K562 (cell line): Measurements from ENCODE around the gene HNRNPA2B1. TPM values are rescaled to one million over a fixed set of nuclear protein-coding genes. Genes with fewer than 3 reads are reported as not detected.

Experiments used
- ATAC-seq: fragments of 200-7000 bp; cut with Tn5 transposase; 3 replicates; pipeline ENCODE4 v1.9.1; 2020; ENCODE audit warnings: moderate library complexity
- BruUV-seq: library from RNA; stranded (reverse); fragments of 400-500 nt; replicated peaks from 2 replicates; lab custom pipeline; 2021; lab: Mats Ljungman, UMichigan
- CTCF ChIA-PET: fragments of 300-600 bp; formaldehyde crosslinking; extraction: SDS; loops from one replicate; lab custom pipeline; 2021; ENCODE audit warnings: low intra/inter-chr PET ratio; lab: Yijun Ruan, JAX
- POLR2A ChIA-PET: fragments of 300-600, 350-650 bp; sonication (Branson Sonifier 250); formaldehyde crosslinking; extraction: SDS; loops from one replicate; lab custom pipeline; 2021; ENCODE audit warnings: antibody characterized with exemption, inconsistent platforms; lab: Yijun Ruan, JAX
- DNase-seq, 4 experiments: peaks; one replicate each; pipeline versions ENCODE4 v3.0.0 to v3.0.0-alpha.2; 2011 to 2018; ENCODE audit warnings: low spot score in 3 of 4, mixed read lengths in 3 of 4; ENCODE audit errors: extremely low read depth in 1 of 4
- FAIRE-seq: peaks from 2 replicates; lab custom pipeline; 2011; peaks lifted over from hg19 to GRCh38; lab: Jason Lieb, UNC
- H2AFZ ChIP-seq: 2 replicates; pipeline ENCODE4 v1.6.0; 2011; ENCODE audit warnings: low read depth, low read length, control low read depth, inconsistent platforms
- H3K27ac ChIP-seq: fragments of 200-600 bp; 3 replicates; pipeline ENCODE4 v1.8.0; 2011; ENCODE audit warnings: low read depth, mild to moderate bottlenecking, control low read depth, inconsistent platforms, low read length, moderate library complexity, mixed read lengths; ENCODE audit errors: extremely low read depth
- H3K27me3 ChIP-seq, 2 experiments: fragments of 300-600 bp in 1 of 2; 2 replicates in 1 of 2; 3 replicates in 1 of 2; pipeline versions ENCODE4 v1.6.0 to v1.8.0; 2011; ENCODE audit warnings: inconsistent platforms in 2 of 2, low read length in 2 of 2, mild to moderate bottlenecking in 1 of 2, mixed read lengths in 1 of 2, moderate library complexity in 1 of 2; ENCODE audit not compliant: control insufficient read depth in 2 of 2, insufficient read depth in 2 of 2
- H3K36me3 ChIP-seq: fragments of 300-600 bp; 3 replicates; pipeline ENCODE4 v1.8.0; 2011; ENCODE audit warnings: mild to moderate bottlenecking, low read length, inconsistent platforms; ENCODE audit not compliant: control insufficient read depth, insufficient read depth
- H3K4me1 ChIP-seq, 2 experiments: fragments of 200-600 bp in 1 of 2; replicated peaks in 1 of 2; 2 replicates in 1 of 2; 3 replicates in 1 of 2; pipeline versions ENCODE4 v1.5.1 to v1.8.0; 2011; ENCODE audit warnings: inconsistent platforms in 2 of 2, low read length in 2 of 2, mild to moderate bottlenecking in 1 of 2, mixed read lengths in 1 of 2, moderate library complexity in 1 of 2; ENCODE audit not compliant: control insufficient read depth in 2 of 2, insufficient read depth in 2 of 2
- H3K4me2 ChIP-seq: 2 replicates; pipeline ENCODE4 v1.6.1; 2011; ENCODE audit warnings: low read length, control low read depth, inconsistent platforms, mixed read lengths; ENCODE audit not compliant: insufficient read depth
- H3K4me3 ChIP-seq: fragments of 200-600 bp; sonication (generic), shearing (Covaris generic); 2 replicates; pipeline ENCODE4 v1.5.1; 2016; ENCODE audit warnings: control low read depth, inconsistent platforms
- H3K79me2 ChIP-seq: fragments of 200-600 bp; 3 replicates; pipeline ENCODE4 v1.8.0; 2011; ENCODE audit warnings: low read length, inconsistent platforms; ENCODE audit not compliant: control insufficient read depth, insufficient read depth
- H3K9ac ChIP-seq, 2 experiments: 2 replicates each; pipeline versions ENCODE4 v1.6.0 to v1.6.1; 2011; ENCODE audit warnings: low read depth in 2 of 2, low read length in 2 of 2, control low read depth in 1 of 2, inconsistent platforms in 1 of 2, mild to moderate bottlenecking in 1 of 2, mixed read lengths in 1 of 2; ENCODE audit not compliant: insufficient read depth in 1 of 2
- H3K9me1 ChIP-seq: one replicate; pipeline ENCODE4 v1.6.0; 2011; ENCODE audit warnings: inconsistent platforms, mild to moderate bottlenecking, low read length, moderate library complexity; ENCODE audit not compliant: control insufficient read depth, insufficient read depth
- H3K9me3 ChIP-seq: replicated peaks from 2 replicates; pipeline ENCODE4 v1.5.1; 2011; ENCODE audit warnings: low read depth, low read length, inconsistent platforms; ENCODE audit not compliant: control insufficient read depth, insufficient read depth
- H4K20me1 ChIP-seq: replicated peaks from 2 replicates; pipeline ENCODE4 v1.6.1; 2011; ENCODE audit warnings: low read length, inconsistent platforms, mixed read lengths; ENCODE audit not compliant: control insufficient read depth, insufficient read depth
- ARID3A ChIP-seq: IDR thresholded peaks from 2 replicates; pipeline ENCODE4 v1.6.1; 2012; ENCODE audit warnings: low read depth, low read length, improper control_type of control experiment, borderline replicate concordance
- CEBPB ChIP-seq: fragments of 450-650 bp; IDR thresholded peaks from 2 replicates; pipeline ENCODE4 v1.6.1; 2016; ENCODE audit warnings: missing genetic modification characterization, missing compliant biosample characterization
- HMGXB4 ChIP-seq: sonication (generic); formaldehyde crosslinking; IDR thresholded peaks from 2 replicates; pipeline ENCODE4 v1.8.1; 2023; ENCODE audit warnings: mild to moderate bottlenecking, missing genetic modification reagents
- MCM5 ChIP-seq: fragments of 450-650 bp; IDR thresholded peaks from 2 replicates; pipeline ENCODE4 v1.6.1; 2016; ENCODE audit warnings: low read depth
- SMARCC2 ChIP-seq: fragments of 450-650 bp; IDR thresholded peaks from 2 replicates; pipeline ENCODE4 v1.6.1; 2017; ENCODE audit warnings: antibody characterized with exemption, moderate library complexity, mild to moderate bottlenecking, low read depth
- SP1 ChIP-seq: sonication (generic); formaldehyde crosslinking; IDR thresholded peaks from 2 replicates; pipeline ENCODE4 v1.8.1; 2022; ENCODE audit warnings: mild to moderate bottlenecking, missing genetic modification reagents
- THRA ChIP-seq: fragments of 450-650 bp; IDR thresholded peaks from 2 replicates; pipeline ENCODE4 v1.6.1; 2017; ENCODE audit warnings: mild to moderate bottlenecking, moderate library complexity
- TRIM24 ChIP-seq, 2 experiments: fragments of 450-650 bp; IDR thresholded peaks; 2 replicates each; pipeline ENCODE4 v1.6.1; 2016
- ZHX1 ChIP-seq: fragments of 150-350 bp; conservative IDR thresholded peaks from 2 replicates; pipeline ENCODE4 v1.6.1; 2014; ENCODE audit warnings: low read length
- ZNF395 ChIP-seq: fragments of 200-800 bp; sonication (Bioruptor generic); IDR thresholded peaks from 2 replicates; pipeline ENCODE4 v1.6.1; 2017; ENCODE audit warnings: missing genetic modification characterization, missing compliant biosample characterization
- WGBS: fragments of 100-300 bp; shearing (Covaris generic); methylation state at CpG from one replicate; pipeline ENCODE4 v1.1.6; 2016; ENCODE audit warnings: low coverage, mixed read lengths; ENCODE audit not compliant: insufficient coverage; ENCODE audit errors: missing lambda C conversion rate; 5-methylcytosine and 5-hydroxymethylcytosine counted together
- in situ Hi-C: fragments of 300-500 bp; cut with MboI; formaldehyde crosslinking; loops from 4 replicates; pipeline ENCODE4 v1.15.0; 2018; ENCODE audit warnings: inconsistent platforms, mixed read lengths
- intact Hi-C: fragments of 100-400 bp; cut with micrococcal nuclease; formaldehyde crosslinking; loops from 2 replicates; pipeline ENCODE4 v1.14.2; 2022
- polyA plus RNA-seq, 8 experiments: library from polyadenylated mRNA; depleted of rRNA in 4 of 8; stranded (reverse) in 5 of 8; unstranded in 3 of 8; fragments of >200 nt; fragmentation: Nextera tagmentation in 2 of 8; fragmentation: Illumina TruSeq in 1 of 8; extraction: Ambion mirVana in 2 of 8; extraction: Trizol in 1 of 8; gene quantifications; 2 replicates each; pipeline versions ENCODE4 v1.2.1 to v1.2.3, GENCODE V29; 2011 to 2014; ENCODE audit warnings: inconsistent platforms in 1 of 8, missing spikeins in 1 of 8
- total RNA-seq, 7 experiments: library from RNA; depleted of rRNA in 6 of 7; stranded (reverse); fragments of >200 nt in 6 of 7; fragmentation: Illumina TruSeq in 2 of 7; extraction: Trizol in 2 of 7; gene quantifications; 2 replicates each; pipeline versions ENCODE4 v1.2.1 to v1.2.3, GENCODE V29; 2011 to 2021; ENCODE audit warnings: low replicate concordance in 1 of 7

Gene HNRNPA2B1
- total and polyA plus RNA-seq, 9 of the 15 experiments (the other 6 are each of a cell fraction or from before 2014, with no cell fraction given) = 630 to 1,989 (median 865) TPM

GRCh38 chr7:26188206-26188956 is 12.2 kb downstream of the HNRNPA2B1 start:
- ATAC-seq (peak; percentile 20), FAIRE-seq (no peak), DNase-seq (no peak)
- Histone ChIP-seq H3K79me2 (peaks cover 23% of the 10 kb centered on the region), H3K9me3 (no peaks in the 10 kb centered on the region), H3K27me3 (no peaks in the 10 kb centered on the region), H3K4me3 (no peak overlapping the region), H3K36me3 (peaks cover 60% of the 10 kb centered on the region), H2AFZ (no peak overlapping the region), H4K20me1 (peaks cover 15% of the 10 kb centered on the region; the same call in 1 of the 2 replicates), H3K4me2 (no peak overlapping the region), H3K9ac (no peak overlapping the region), H3K4me1 (peaks cover 0 to 27% of the 10 kb centered on the region in 2 experiments; a peak in 3 of 5 replicates), H3K27ac (peak overlapping the region; percentile 61), H3K9me1 (no peaks in the 10 kb centered on the region)
- in situ Hi-C loops (no loop called here), intact Hi-C loops (no loop called here)
- WGBS = 58% methylated on average over 9 of the region's 9 CpGs
- CTCF ChIA-PET = interaction anchor here (0.6 kb wide), 1 partner anchor 9 kb away, joined by 3 read pairs; no protein-coding TSS in a partner anchor
- BruUV-seq = no TSS peak
- POLR2A ChIA-PET = interaction anchor here (0.5 to 4.0 kb wide), 31 partner anchors 9 to 612 kb away, joined by 3 to 80 read pairs (median 4); partner anchors contain the start of gene HNRNPA2B1
- TF ChIP-seq THRA = no peak
- peak; percentile 57; the same call in 1 of the 2 replicates for TF ChIP-seq HMGXB4 (CRISPR knock-in tag)
- TF ChIP-seq TRIM24 (IDR thresholded peaks at IDR 0.05) = no peak
- TF ChIP-seq SMARCC2 = no peak
- 0 out of 2 replicates have a peak, but pooled peaks have one; percentile 39 for TF ChIP-seq ZNF395 (CRISPR knock-in tag)
- no peak for TF ChIP-seq ZHX1
- no peak for TF ChIP-seq ARID3A
- no peak for TF ChIP-seq MCM5
- no peak; the same call in 1 of the 2 replicates for TF ChIP-seq SP1
- TF ChIP-seq CEBPB = no peak
